Activated CD8-positive, alpha-beta T cell treated with anti-CD3 and anti-CD28 coated beads for 36 hours (primary cell): ENCODE data around the gene NFATC2. TPM values are rescaled to one million over a fixed set of nuclear protein-coding genes. Genes with fewer than 3 reads are reported as not detected.

ENCODE experiments used
- ATAC-seq: fragments of 200-7000 bp; cut with Tn5 transposase; one replicate; pipeline ENCODE4 v1.10.0; 2021; ENCODE audit warnings: mild to moderate bottlenecking, moderate library complexity
- CTCF ChIA-PET: fragments of 350-600 bp; sonication (Branson Sonifier 250); formaldehyde crosslinking; loops from one replicate; lab custom pipeline; 2021; ENCODE audit warnings: antibody characterized with exemption; lab: Charles Lee
- POLR2A ChIA-PET: fragments of 350-600 bp; sonication (Branson Sonifier 250); formaldehyde crosslinking; loops from one replicate; lab custom pipeline; 2021; ENCODE audit warnings: antibody characterized with exemption; lab: Charles Lee
- DNase-seq: peaks from one replicate; pipeline ENCODE4 v3.0.0-alpha.2; 2020
- H3K27ac Mint-ChIP-seq: one replicate; pipeline ENCODE4 v1.8.0; 2021; ENCODE audit warnings: mild to moderate bottlenecking, mixed read lengths
- H3K27me3 Mint-ChIP-seq: one replicate; pipeline ENCODE4 v1.8.0; 2021; ENCODE audit warnings: mixed read lengths
- H3K36me3 Mint-ChIP-seq: one replicate; pipeline ENCODE4 v1.8.0; 2021; ENCODE audit warnings: low read depth, mixed read lengths
- H3K4me1 Mint-ChIP-seq: one replicate; pipeline ENCODE4 v1.8.0; 2021; ENCODE audit warnings: low read depth, mixed read lengths
- H3K4me3 Mint-ChIP-seq: one replicate; pipeline ENCODE4 v1.8.0; 2021; ENCODE audit warnings: mild to moderate bottlenecking, moderate library complexity, mixed read lengths
- H3K9me3 Mint-ChIP-seq: one replicate; pipeline ENCODE4 v1.8.0; 2021; ENCODE audit warnings: mixed read lengths
- intact Hi-C: fragments of 100-400 bp; cut with micrococcal nuclease; formaldehyde crosslinking; loops from one replicate; pipeline ENCODE4 v1.10.0; 2022
- total RNA-seq, 2 experiments: library from RNA; stranded (reverse); gene quantifications; one replicate each; pipeline ENCODE4 v1.2.3, GENCODE V29; 2021
- TF ChIP-seq, protein P1 (sequence below): fragments of 200-600 bp; IDR thresholded peaks from one replicate; pipeline ENCODE4 v1.8.0; 2022; ENCODE audit warnings: antibody characterized with exemption, mild to moderate bottlenecking

NFATC2 gene
- total RNA-seq, 2 experiments from 2014 or later: 38.3 to 40.9 TPM

DNA sequence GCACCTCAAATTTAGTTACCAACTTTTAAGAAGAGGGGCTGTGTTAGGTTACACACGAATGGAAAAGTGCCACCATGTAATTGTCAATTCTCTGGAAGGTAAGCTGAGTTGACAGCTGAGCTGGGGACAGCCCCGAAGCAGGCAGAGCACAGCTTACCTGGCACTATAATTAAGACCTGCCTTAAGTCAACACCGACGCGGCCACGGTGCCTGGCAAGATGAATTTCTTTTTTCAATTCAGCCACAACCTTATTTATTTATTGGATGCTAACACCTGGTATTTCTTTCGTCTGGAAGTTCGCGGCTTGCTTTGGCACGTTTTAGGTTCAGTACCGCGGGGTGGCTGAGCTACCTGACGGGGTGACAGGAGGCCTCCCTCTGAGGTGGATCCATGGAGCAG is 40.6 kb upstream of the NFATC2 start:
- Mint-ChIP-seq H3K9me3 (no peaks in the 10 kb centered on the region), H3K27ac (no peak overlapping the region), H3K36me3 (no peaks in the 10 kb centered on the region), H3K4me3 (no peak overlapping the region), H3K27me3 (no peaks in the 10 kb centered on the region), H3K4me1 (peaks cover 5% of the 10 kb centered on the region)
- DNase-seq (no peak), ATAC-seq (no peak)
- intact Hi-C loops: no loop called here
- ChIA-PET POLR2A (interaction anchor here (0.8 to 0.9 kb wide), 2 partner anchors 40 to 41 kb away, joined by 3 to 4 read pairs; partner anchors contain the start of gene NFATC2), CTCF (interaction anchor here (1.0 kb wide), 1 partner anchor 196 kb away, joined by 3 read pairs; no protein-coding TSS in a partner anchor)
- TF ChIP-seq, protein P1, sequence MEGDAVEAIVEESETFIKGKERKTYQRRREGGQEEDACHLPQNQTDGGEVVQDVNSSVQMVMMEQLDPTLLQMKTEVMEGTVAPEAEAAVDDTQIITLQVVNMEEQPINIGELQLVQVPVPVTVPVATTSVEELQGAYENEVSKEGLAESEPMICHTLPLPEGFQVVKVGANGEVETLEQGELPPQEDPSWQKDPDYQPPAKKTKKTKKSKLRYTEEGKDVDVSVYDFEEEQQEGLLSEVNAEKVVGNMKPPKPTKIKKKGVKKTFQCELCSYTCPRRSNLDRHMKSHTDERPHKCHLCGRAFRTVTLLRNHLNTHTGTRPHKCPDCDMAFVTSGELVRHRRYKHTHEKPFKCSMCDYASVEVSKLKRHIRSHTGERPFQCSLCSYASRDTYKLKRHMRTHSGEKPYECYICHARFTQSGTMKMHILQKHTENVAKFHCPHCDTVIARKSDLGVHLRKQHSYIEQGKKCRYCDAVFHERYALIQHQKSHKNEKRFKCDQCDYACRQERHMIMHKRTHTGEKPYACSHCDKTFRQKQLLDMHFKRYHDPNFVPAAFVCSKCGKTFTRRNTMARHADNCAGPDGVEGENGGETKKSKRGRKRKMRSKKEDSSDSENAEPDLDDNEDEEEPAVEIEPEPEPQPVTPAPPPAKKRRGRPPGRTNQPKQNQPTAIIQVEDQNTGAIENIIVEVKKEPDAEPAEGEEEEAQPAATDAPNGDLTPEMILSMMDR: no peak

DNA sequence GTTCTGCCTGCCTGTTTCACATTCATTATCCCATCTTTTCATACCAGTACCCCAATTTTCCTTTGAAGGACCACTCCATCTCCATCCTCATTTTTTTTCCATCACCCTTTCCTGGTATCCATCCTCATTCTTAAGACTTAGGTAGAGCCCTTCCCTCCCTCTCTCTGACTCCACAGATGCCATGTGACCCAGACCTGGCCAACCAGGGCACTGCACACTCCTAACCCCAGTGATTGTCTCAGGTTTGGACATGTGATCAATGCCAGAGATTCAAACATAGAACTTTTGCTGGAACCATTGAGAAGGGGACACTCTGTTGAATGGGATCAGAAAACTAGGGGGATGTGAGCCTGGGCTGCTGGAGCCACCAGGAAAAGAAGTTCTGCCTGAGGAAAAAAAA is 39.1 kb upstream of the NFATC2 start:
- TF ChIP-seq, protein P1: no peak
- ATAC-seq: no peak
- Mint-ChIP-seq H3K36me3 (no peaks in the 10 kb centered on the region), H3K27ac (no peak overlapping the region), H3K4me3 (no peak overlapping the region), H3K4me1 (peaks cover 5% of the 10 kb centered on the region), H3K9me3 (no peaks in the 10 kb centered on the region), H3K27me3 (no peaks in the 10 kb centered on the region)
- intact Hi-C loops: no loop called here
- ChIA-PET POLR2A (no interaction called here), CTCF (no interaction called here)
- no peak for DNase-seq

DNA sequence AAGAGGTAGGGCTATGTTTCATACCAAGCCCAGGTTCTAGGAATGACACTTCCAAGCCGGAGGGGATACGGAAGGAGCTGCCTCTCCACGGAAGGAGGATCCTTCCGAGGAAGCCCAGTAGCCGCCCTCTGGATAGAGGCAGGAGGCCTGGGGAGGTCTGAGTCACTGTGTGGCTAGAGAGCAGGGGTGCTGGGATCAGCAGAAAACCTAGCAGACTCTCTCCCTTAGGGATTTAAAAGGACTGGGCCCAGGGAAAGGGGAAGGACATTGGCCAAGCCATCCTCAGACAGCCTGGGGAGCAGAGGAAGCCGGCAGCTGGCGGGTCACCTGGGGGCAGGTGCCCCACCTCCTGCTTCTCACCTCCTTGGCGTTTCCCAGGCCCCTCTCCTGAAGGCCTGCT is 36.6 kb upstream of the NFATC2 start:
- TF ChIP-seq, protein P1: no peak
- no peak for ATAC-seq

DNA sequence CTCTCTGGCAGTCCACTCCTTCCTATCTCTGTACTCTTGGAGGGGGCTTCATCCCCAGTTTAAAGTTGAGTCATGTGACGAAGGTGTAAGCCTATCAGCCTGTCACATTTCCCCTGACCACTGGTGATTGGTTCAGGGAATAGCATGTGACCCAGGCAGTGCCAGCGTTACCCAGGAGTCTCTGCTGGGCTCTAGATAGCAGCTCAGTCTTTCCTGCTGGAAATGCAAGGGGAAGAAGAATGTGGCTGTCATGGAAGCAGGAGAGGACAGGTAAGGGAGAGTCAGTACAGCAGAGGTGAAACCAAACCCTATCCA is 35.6 kb upstream of the NFATC2 start:
- H3K4me3 Mint-ChIP-seq: no peak overlapping the region
- TF ChIP-seq, protein P1: no peak
- no peaks in the 10 kb centered on the region for H3K36me3 Mint-ChIP-seq
- H3K27ac Mint-ChIP-seq: no peak overlapping the region
- no peak for ATAC-seq
- H3K4me1 Mint-ChIP-seq: peaks cover 5% of the 10 kb centered on the region
- no peaks in the 10 kb centered on the region for H3K27me3 Mint-ChIP-seq
- H3K9me3 Mint-ChIP-seq: peaks cover 4% of the 10 kb centered on the region
- ChIA-PET POLR2A (no interaction called here), CTCF (no interaction called here)
- intact Hi-C loops: no loop called here
- DNase-seq: no peak

More for the DNA sequence above, 36.6 kb upstream of the NFATC2 start:
- no peaks in the 10 kb centered on the region for H3K36me3 Mint-ChIP-seq
- peaks cover 4% of the 10 kb centered on the region for H3K9me3 Mint-ChIP-seq
- intact Hi-C loops: no loop called here
- H3K27me3 Mint-ChIP-seq: no peaks in the 10 kb centered on the region
- H3K4me1 Mint-ChIP-seq: peaks cover 3% of the 10 kb centered on the region
- no peak for DNase-seq
- ChIA-PET CTCF (interaction anchor here (0.9 kb wide), 1 partner anchor 17 kb away, joined by 3 read pairs; no protein-coding TSS in a partner anchor), POLR2A (no interaction called here)
- no peak overlapping the region for H3K27ac Mint-ChIP-seq
- no peak overlapping the region for H3K4me3 Mint-ChIP-seq

DNA sequence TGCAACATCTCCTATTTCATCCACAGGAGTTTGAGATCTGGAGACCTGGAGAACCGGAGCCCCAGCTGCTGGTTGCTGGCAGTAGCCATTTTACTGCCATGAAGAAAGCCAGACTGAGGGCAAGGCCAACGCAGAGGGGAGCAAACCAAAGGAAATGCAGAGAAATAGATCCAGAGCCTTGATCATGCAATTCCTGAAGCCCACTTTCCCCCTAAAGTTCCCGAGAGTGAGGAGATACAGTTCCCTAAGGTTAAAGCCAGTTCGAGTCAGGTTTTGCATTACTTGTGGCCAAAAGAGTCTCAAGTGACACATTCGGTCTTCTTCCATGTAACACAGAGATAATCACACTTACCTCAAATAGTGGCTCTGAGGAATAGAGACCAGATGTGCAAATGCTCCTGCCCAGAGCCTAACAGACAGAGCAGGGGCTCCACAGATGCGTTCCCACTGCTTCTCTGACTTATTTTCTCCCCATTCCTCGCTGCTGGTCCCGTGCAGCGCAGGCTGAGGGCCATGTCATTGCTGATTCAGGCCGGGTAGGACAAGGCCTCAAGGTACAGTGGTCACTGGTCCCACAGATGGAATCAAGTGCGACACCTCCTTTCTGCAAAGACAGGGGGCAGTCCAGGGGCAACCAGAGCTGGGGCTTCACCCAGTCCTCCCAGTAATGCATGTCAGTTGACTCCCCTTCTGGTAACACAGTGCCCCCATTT is 35.1 kb upstream of the NFATC2 start:
- no peaks in the 10 kb centered on the region for H3K27me3 Mint-ChIP-seq
- H3K9me3 Mint-ChIP-seq: peaks cover 4% of the 10 kb centered on the region
- DNase-seq: no peak
- CTCF ChIA-PET: interaction anchor here (1.0 kb wide), 1 partner anchor 205 kb away, joined by 3 read pairs; no protein-coding TSS in a partner anchor
- POLR2A ChIA-PET: no interaction called here
- no peak overlapping the region for H3K4me3 Mint-ChIP-seq
- ATAC-seq: no peak
- TF ChIP-seq, protein P1: no peak
- H3K4me1 Mint-ChIP-seq: peaks cover 5% of the 10 kb centered on the region
- no peak overlapping the region for H3K27ac Mint-ChIP-seq
- no peaks in the 10 kb centered on the region for H3K36me3 Mint-ChIP-seq
- intact Hi-C loops: no loop called here
